H9 (cell line): ENCODE measurements around the gene RAC2. TPM values are rescaled to one million over a fixed set of nuclear protein-coding genes. Genes with fewer than 3 reads are reported as not detected.

Experiments used
- DNase-seq: peaks from one replicate; pipeline ENCODE4 v3.0.0-alpha.2; 2017
- H2AFZ ChIP-seq: one replicate; pipeline ENCODE4 v1.6.1; 2013; ENCODE audit warnings: mild to moderate bottlenecking, low read length, control low read depth, moderate library complexity
- H2AK5ac ChIP-seq: 2 replicates; pipeline ENCODE4 v1.6.1; 2013; ENCODE audit warnings: low read length, control low read depth, mixed read lengths; ENCODE audit not compliant: insufficient read length
- H2BK120ac ChIP-seq: one replicate; pipeline ENCODE4 v1.6.1; 2013; ENCODE audit warnings: low read depth, mild to moderate bottlenecking, low read length, control low read depth, inconsistent platforms; ENCODE audit not compliant: poor library complexity, severe bottlenecking
- H2BK12ac ChIP-seq: 2 replicates; pipeline ENCODE4 v1.6.1; 2013; ENCODE audit warnings: low read length, control low read depth, mixed read lengths, low read depth; ENCODE audit not compliant: insufficient read length
- H2BK15ac ChIP-seq: 2 replicates; pipeline ENCODE4 v1.6.1; 2013; ENCODE audit warnings: low read depth, low read length, control low read depth
- H2BK20ac ChIP-seq: one replicate; pipeline ENCODE4 v1.6.1; 2013; ENCODE audit warnings: low read depth, mild to moderate bottlenecking, low read length, control low read depth, inconsistent platforms; ENCODE audit not compliant: poor library complexity, severe bottlenecking
- H2BK5ac ChIP-seq: 2 replicates; pipeline ENCODE4 v1.6.1; 2013; ENCODE audit warnings: low read length, control low read depth, mixed read lengths; ENCODE audit not compliant: insufficient read length
- H3K14ac ChIP-seq: 2 replicates; pipeline ENCODE4 v1.6.1; 2013; ENCODE audit warnings: low read length, control low read depth; ENCODE audit not compliant: insufficient read depth
- H3K18ac ChIP-seq: 2 replicates; pipeline ENCODE4 v1.6.1; 2013; ENCODE audit warnings: low read depth, mild to moderate bottlenecking, mixed read lengths, low read length, control low read depth; ENCODE audit not compliant: insufficient read length
- H3K23ac ChIP-seq: 2 replicates; pipeline ENCODE4 v1.6.1; 2013; ENCODE audit warnings: low read length, control low read depth, mixed read lengths, low read depth; ENCODE audit not compliant: insufficient read length
- H3K23me2 ChIP-seq: 2 replicates; pipeline ENCODE4 v1.6.1; 2013; ENCODE audit warnings: low read depth, mild to moderate bottlenecking, mixed read lengths, low read length, control low read depth; ENCODE audit not compliant: insufficient read length, poor library complexity, severe bottlenecking
- H3K27ac ChIP-seq: 2 replicates; pipeline ENCODE4 v1.5.1; 2013; ENCODE audit warnings: low read length, control low read depth, mixed read lengths, low read depth; ENCODE audit not compliant: insufficient read length
- H3K27me3 ChIP-seq: 2 replicates; pipeline ENCODE4 v1.6.1; 2013; ENCODE audit warnings: low read length, control low read depth, inconsistent platforms; ENCODE audit not compliant: insufficient read depth
- H3K4ac ChIP-seq: 2 replicates; pipeline ENCODE4 v1.6.1; 2013; ENCODE audit warnings: low read depth, mild to moderate bottlenecking, control low read depth, inconsistent platforms, low read length, moderate library complexity
- H3K4me1 ChIP-seq: 2 replicates; pipeline ENCODE4 v1.6.1; 2013; ENCODE audit warnings: low read length, control low read depth, inconsistent platforms; ENCODE audit not compliant: insufficient read depth
- H3K4me2 ChIP-seq: 2 replicates; pipeline ENCODE4 v1.6.1; 2013; ENCODE audit warnings: low read length, control low read depth, mixed read lengths; ENCODE audit not compliant: insufficient read length, insufficient read depth
- H3K56ac ChIP-seq: 2 replicates; pipeline ENCODE4 v1.6.1; 2013; ENCODE audit warnings: low read depth, mild to moderate bottlenecking, mixed read lengths, low read length, control low read depth; ENCODE audit not compliant: insufficient read length
- H3K79me1 ChIP-seq: 2 replicates; pipeline ENCODE4 v1.6.1; 2013; ENCODE audit warnings: low read depth, mild to moderate bottlenecking, moderate library complexity, low read length, control low read depth, inconsistent platforms; ENCODE audit not compliant: insufficient read depth, poor library complexity, severe bottlenecking
- H3K79me2 ChIP-seq: 2 replicates; pipeline ENCODE4 v1.6.1; 2013; ENCODE audit warnings: low read length, control low read depth, inconsistent platforms; ENCODE audit not compliant: insufficient read depth
- H3K9ac ChIP-seq: 2 replicates; pipeline ENCODE4 v1.6.1; 2013; ENCODE audit warnings: low read length, control low read depth, mixed read lengths; ENCODE audit not compliant: insufficient read length; ENCODE audit errors: extremely low read depth
- H3K9me3 ChIP-seq: one replicate; pipeline ENCODE4 v1.6.1; 2013; ENCODE audit warnings: low read depth, low read length, inconsistent platforms; ENCODE audit not compliant: control insufficient read depth
- H3T11ph ChIP-seq: one replicate; pipeline ENCODE4 v1.6.1; 2013; ENCODE audit warnings: mild to moderate bottlenecking, low read length, control low read depth, inconsistent platforms
- H4K20me1 ChIP-seq: one replicate; pipeline ENCODE4 v1.6.1; 2013; ENCODE audit not compliant: control insufficient read depth, insufficient read length, insufficient read depth
- H4K5ac ChIP-seq: 2 replicates; pipeline ENCODE4 v1.6.1; 2013; ENCODE audit warnings: low read depth, mild to moderate bottlenecking, mixed read lengths, low read length, control low read depth; ENCODE audit not compliant: insufficient read length
- H4K8ac ChIP-seq: replicated peaks from 2 replicates; pipeline ENCODE4 v1.6.1; 2013; ENCODE audit warnings: low read length, control low read depth, mixed read lengths, low read depth; ENCODE audit not compliant: insufficient read length
- H4K91ac ChIP-seq: 2 replicates; pipeline ENCODE4 v1.6.1; 2013; ENCODE audit warnings: low read depth, mild to moderate bottlenecking, moderate library complexity, mixed read lengths, low read length, control low read depth; ENCODE audit not compliant: insufficient read length
- H3K27ac Mint-ChIP-seq, 3 experiments: 2 replicates in 2 of 3; 3 replicates in 1 of 3; pipeline ENCODE4 v1.8.0; 2020 to 2021; ENCODE audit warnings: mixed read lengths in 3 of 3, mild to moderate bottlenecking in 1 of 3, moderate library complexity in 1 of 3
- H3K27me3 Mint-ChIP-seq: 2 replicates; pipeline ENCODE4 v1.8.0; 2021; ENCODE audit warnings: low read depth, mild to moderate bottlenecking, moderate library complexity, mixed read lengths
- H3K36me3 Mint-ChIP-seq, 3 experiments: 2 replicates in 2 of 3; 3 replicates in 1 of 3; pipeline ENCODE4 v1.8.0; 2020 to 2021; ENCODE audit warnings: low read depth in 3 of 3, mixed read lengths in 3 of 3; ENCODE audit not compliant: insufficient read depth in 1 of 3
- H3K4me1 Mint-ChIP-seq, 2 experiments: 2 replicates each; pipeline ENCODE4 v1.8.0; 2020; ENCODE audit warnings: mixed read lengths in 2 of 2
- H3K4me3 Mint-ChIP-seq, 2 experiments: 2 replicates in 1 of 2; 3 replicates in 1 of 2; pipeline ENCODE4 v1.8.0; 2020 to 2021; ENCODE audit warnings: mild to moderate bottlenecking in 2 of 2, mixed read lengths in 2 of 2, moderate library complexity in 1 of 2
- H3K9me3 Mint-ChIP-seq, 2 experiments: 2 replicates in 1 of 2; 3 replicates in 1 of 2; pipeline ENCODE4 v1.8.0; 2020; ENCODE audit warnings: mild to moderate bottlenecking in 2 of 2, mixed read lengths in 2 of 2, moderate library complexity in 1 of 2
- CTCF ChIP-seq: fragments of 200-600 bp; sonication (generic); conservative IDR thresholded peaks from 3 replicates; pipeline ENCODE4 v1.8.0; 2021; ENCODE audit warnings: antibody characterized with exemption, mild to moderate bottlenecking
- WGBS: extraction: QIAGEN DNeasy Blood & Tissue Kit; methylation state at CpG from one replicate; pipeline ENCODE4 v1.1.7; 2013; ENCODE audit warnings: missing lambda C conversion rate, low lambda C conversion rate, mixed read lengths; ENCODE audit not compliant: insufficient read length; ENCODE audit errors: extremely low coverage; 5-methylcytosine and 5-hydroxymethylcytosine counted together
- total RNA-seq: library from RNA; stranded (reverse); gene quantifications from 2 replicates; pipeline ENCODE4 v1.2.1, GENCODE V29; 2021

RAC2 gene
- total RNA-seq, 1 experiment from 2014 or later = 2.8 TPM

GRCh38 chr22:37275622-37276021, 31.6 kb upstream of the RAC2 start:
- Histone ChIP-seq H3K4me1 (no peaks in the 10 kb centered on the region), H3K56ac (no peak overlapping the region), H2BK20ac (no peak overlapping the region), H3K9ac (no peak overlapping the region), H4K5ac (no peak overlapping the region), H3K27me3 (no peaks in the 10 kb centered on the region), H3K14ac (no peak overlapping the region), H3K27ac (no peak overlapping the region), H3K79me1 (no peaks in the 10 kb centered on the region), H3K23ac (no peak overlapping the region), H2BK12ac (no peak overlapping the region), H2AK5ac (no peak overlapping the region), H4K20me1 (no peaks in the 10 kb centered on the region), H3K18ac (no peak overlapping the region), H2BK5ac (no peak overlapping the region), H2BK15ac (no peak overlapping the region), H4K91ac (no peak overlapping the region), H3K9me3 (no peaks in the 10 kb centered on the region), H3K79me2 (no peaks in the 10 kb centered on the region), H2AFZ (no peak overlapping the region), H3K4ac (no peak overlapping the region), H4K8ac (no peak overlapping the region), H3K4me2 (no peak overlapping the region), H3T11ph (no peak overlapping the region), H3K23me2 (no peaks in the 10 kb centered on the region), H2BK120ac (no peak overlapping the region)
- no peak for TF ChIP-seq CTCF
- DNase-seq = no peak
- WGBS = no CpG with 5 or more reads among the region's 5 CpGs
- Mint-ChIP-seq H3K9me3 (no peaks in the 10 kb centered on the region), H3K4me3 (no peak overlapping the region), H3K4me1 (peaks cover 6% of the 10 kb centered on the region in 2 experiments), H3K27me3 (peaks cover 41% of the 10 kb centered on the region), H3K36me3 (no peaks in the 10 kb centered on the region), H3K27ac (no peak overlapping the region)
